ENCODE measurements around the gene SHMT2. TPM values are rescaled to one million over a fixed set of nuclear protein-coding genes. Genes with fewer than 3 reads are reported as not detected.

Gene SHMT2
- total RNA-seq, 1 experiment from 2014 or later, result 421 TPM

DNA sequence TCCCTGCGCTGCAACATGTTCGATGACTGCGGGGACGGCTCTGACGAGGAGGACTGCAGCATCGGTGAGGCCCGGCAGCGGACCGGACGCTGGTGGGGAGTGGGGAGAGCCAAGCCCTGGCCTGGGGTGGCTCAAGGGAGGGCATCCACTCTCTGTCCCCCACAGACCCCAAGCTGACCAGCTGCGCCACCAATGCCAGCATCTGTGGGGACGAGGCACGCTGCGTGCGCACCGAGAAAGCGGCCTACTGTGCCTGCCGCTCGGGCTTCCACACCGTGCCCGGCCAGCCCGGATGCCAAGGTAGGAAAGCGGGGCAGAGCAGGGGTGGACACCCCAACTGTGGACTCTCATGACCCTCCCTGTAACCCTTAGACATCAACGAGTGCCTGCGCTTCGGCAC lies 24.3 kb upstream of the SHMT2 start:
- intact Hi-C loops (cut with micrococcal nuclease), result no loop called here
- Mint-ChIP-seq H3K4me3 (ENCODE audit: unreplicated experiment) (no peak overlapping the region), H3K36me3 (ENCODE audit: insufficient read depth, unreplicated experiment) (peaks cover 32% of the 10 kb centered on the region), H3K27me3 (ENCODE audit: insufficient read depth, unreplicated experiment) (no peaks in the 10 kb centered on the region), H3K4me1 (ENCODE audit: insufficient read depth, unreplicated experiment) (no peaks in the 10 kb centered on the region), H3K27ac (ENCODE audit: low read depth, unreplicated experiment) (no peak overlapping the region), H3K9me3 (ENCODE audit: unreplicated experiment) (no peaks in the 10 kb centered on the region)
- ChIA-PET POLR2A (interaction anchor here (1.2 kb wide), 1 partner anchor 17 kb away, joined by 3 read pairs; no protein-coding TSS in a partner anchor), CTCF (interaction anchor here (1.2 kb wide), 1 partner anchor 39 kb away, joined by 3 read pairs; no protein-coding TSS in a partner anchor)
- BruUV-seq (replicated peaks), result no TSS peak
- no peak for DNase-seq (ENCODE audit: unreplicated experiment)
- TF ChIP-seq, protein P1, sequence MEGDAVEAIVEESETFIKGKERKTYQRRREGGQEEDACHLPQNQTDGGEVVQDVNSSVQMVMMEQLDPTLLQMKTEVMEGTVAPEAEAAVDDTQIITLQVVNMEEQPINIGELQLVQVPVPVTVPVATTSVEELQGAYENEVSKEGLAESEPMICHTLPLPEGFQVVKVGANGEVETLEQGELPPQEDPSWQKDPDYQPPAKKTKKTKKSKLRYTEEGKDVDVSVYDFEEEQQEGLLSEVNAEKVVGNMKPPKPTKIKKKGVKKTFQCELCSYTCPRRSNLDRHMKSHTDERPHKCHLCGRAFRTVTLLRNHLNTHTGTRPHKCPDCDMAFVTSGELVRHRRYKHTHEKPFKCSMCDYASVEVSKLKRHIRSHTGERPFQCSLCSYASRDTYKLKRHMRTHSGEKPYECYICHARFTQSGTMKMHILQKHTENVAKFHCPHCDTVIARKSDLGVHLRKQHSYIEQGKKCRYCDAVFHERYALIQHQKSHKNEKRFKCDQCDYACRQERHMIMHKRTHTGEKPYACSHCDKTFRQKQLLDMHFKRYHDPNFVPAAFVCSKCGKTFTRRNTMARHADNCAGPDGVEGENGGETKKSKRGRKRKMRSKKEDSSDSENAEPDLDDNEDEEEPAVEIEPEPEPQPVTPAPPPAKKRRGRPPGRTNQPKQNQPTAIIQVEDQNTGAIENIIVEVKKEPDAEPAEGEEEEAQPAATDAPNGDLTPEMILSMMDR (IDR thresholded peaks at IDR 0.05; ENCODE audit: unreplicated experiment), result no peak

DNA sequence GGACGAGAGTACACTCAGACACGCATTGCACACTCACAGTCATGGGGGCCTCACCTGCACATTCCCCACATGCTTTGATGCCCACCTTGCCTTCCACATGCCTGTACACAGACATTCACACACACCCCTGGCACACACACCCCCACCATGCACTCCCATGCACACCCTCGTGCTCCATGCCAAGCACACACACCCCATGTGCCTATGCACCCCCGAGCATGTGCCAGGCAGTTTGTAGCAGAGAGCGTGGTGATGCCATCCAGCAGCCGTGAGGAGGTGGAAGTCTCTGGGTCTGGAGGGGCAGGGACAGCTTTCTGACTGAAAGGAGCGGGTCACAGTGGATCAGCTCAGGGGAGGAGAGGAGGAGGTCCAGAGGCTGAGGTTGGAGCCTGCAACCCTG lies 23.6 kb upstream of the SHMT2 start:
- intact Hi-C loops (cut with micrococcal nuclease), result no loop called here
- Mint-ChIP-seq H3K27me3 (ENCODE audit: insufficient read depth, unreplicated experiment) (no peaks in the 10 kb centered on the region), H3K4me1 (ENCODE audit: insufficient read depth, unreplicated experiment) (no peaks in the 10 kb centered on the region), H3K36me3 (ENCODE audit: insufficient read depth, unreplicated experiment) (peaks cover 31% of the 10 kb centered on the region), H3K9me3 (ENCODE audit: unreplicated experiment) (no peaks in the 10 kb centered on the region), H3K4me3 (ENCODE audit: unreplicated experiment) (no peak overlapping the region), H3K27ac (ENCODE audit: low read depth, unreplicated experiment) (no peak overlapping the region)
- CTCF ChIA-PET, result interaction anchor here (0.6 to 1.2 kb wide), 4 partner anchors 12 to 82 kb away, joined by 3 to 4 read pairs (median 4); no protein-coding TSS in a partner anchor
- no peak for DNase-seq (ENCODE audit: unreplicated experiment)
- no TSS peak for BruUV-seq (replicated peaks)
- TF ChIP-seq, protein P1 (IDR thresholded peaks at IDR 0.05; ENCODE audit: unreplicated experiment), result no peak
- POLR2A ChIA-PET, result interaction anchor here (1.2 kb wide), 1 partner anchor 17 kb away, joined by 3 read pairs; no protein-coding TSS in a partner anchor

DNA sequence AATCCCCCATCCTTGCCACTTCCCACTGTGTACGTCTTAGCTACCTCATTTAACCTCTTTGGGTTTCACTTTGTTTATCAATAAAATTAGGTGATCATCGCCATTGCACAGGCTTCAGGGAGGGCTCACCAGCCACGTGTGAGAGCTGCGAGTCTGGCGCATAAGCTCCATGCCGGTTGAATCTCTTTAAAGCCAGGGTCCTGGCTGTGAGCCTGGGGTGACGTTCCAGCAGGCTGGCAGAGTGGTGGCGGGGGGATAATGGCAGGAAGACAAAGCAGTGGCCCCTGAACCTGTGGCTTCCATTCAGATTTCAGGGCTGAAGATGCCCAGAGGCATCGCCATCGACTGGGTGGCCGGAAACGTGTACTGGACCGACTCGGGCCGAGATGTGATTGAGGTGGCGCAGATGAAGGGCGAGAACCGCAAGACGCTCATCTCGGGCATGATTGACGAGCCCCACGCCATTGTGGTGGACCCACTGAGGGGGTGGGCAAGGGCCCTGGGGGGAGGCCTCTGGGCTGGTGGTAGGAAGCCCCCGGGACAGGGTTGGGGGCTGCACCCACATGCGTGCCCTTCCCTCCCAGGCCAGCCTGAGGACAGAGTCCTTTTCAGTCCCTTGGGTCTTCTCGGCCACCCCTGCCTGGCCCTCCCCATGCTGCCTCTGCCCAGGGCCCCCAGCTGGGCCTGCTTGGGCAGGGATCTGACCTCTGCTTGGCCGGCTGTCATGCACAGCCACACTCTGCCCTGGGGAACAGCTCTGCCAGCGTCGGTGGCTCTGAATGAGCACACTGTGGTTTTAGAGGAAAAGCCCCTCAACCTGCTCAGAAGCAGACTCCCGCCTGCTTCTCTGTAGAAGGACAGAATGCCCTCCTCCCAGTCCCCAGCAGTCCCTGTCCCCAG lies 21.5 kb upstream of the SHMT2 start:
- CTCF ChIA-PET, result interaction anchor here (0.6 to 9.4 kb wide), 4 partner anchors 25 to 33 kb away, joined by 3 to 188 read pairs (median 4); a partner anchor contains a TSS
- Mint-ChIP-seq H3K27ac (ENCODE audit: low read depth, unreplicated experiment) (no peak overlapping the region), H3K27me3 (ENCODE audit: insufficient read depth, unreplicated experiment) (no peaks in the 10 kb centered on the region), H3K4me1 (ENCODE audit: insufficient read depth, unreplicated experiment) (no peaks in the 10 kb centered on the region), H3K4me3 (ENCODE audit: unreplicated experiment) (no peak overlapping the region), H3K9me3 (ENCODE audit: unreplicated experiment) (no peaks in the 10 kb centered on the region), H3K36me3 (ENCODE audit: insufficient read depth, unreplicated experiment) (peaks cover 19% of the 10 kb centered on the region)
- POLR2A ChIA-PET, result no interaction called here
- TF ChIP-seq, protein P1 (IDR thresholded peaks at IDR 0.05; ENCODE audit: unreplicated experiment), result no peak
- intact Hi-C loops (cut with micrococcal nuclease), result no loop called here
- no peak for DNase-seq (ENCODE audit: unreplicated experiment)
- BruUV-seq (replicated peaks), result no TSS peak

DNA sequence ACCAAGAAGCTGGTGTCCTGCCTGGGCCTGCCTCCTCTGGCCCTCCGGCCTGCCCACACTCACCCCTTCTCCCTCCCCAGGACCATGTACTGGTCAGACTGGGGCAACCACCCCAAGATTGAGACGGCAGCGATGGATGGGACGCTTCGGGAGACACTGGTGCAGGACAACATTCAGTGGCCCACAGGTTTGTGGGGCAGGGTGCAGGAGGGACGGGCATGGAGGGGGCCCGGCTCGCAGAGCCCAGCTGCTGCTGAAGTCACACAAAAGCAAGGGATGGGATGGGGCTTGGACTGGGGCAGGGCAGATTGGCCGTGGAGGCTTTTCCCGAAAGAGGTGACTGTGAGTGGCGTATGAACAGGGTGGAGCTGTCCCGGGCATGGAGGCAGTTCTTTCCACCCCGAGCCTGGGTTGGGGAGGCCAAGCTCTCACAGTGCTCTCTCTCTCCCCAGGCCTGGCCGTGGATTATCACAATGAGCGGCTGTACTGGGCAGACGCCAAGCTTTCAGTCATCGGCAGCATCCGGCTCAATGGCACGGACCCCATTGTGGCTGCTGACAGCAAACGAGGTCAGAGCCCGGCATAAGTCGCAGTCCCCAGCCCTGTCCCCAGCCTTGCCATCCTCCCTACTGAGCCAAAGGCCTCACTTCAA lies 20.8 kb upstream of the SHMT2 start:
- Mint-ChIP-seq H3K4me1 (ENCODE audit: insufficient read depth, unreplicated experiment) (no peaks in the 10 kb centered on the region), H3K36me3 (ENCODE audit: insufficient read depth, unreplicated experiment) (peaks cover 19% of the 10 kb centered on the region), H3K4me3 (ENCODE audit: unreplicated experiment) (no peak overlapping the region), H3K27me3 (ENCODE audit: insufficient read depth, unreplicated experiment) (no peaks in the 10 kb centered on the region), H3K27ac (ENCODE audit: low read depth, unreplicated experiment) (no peak overlapping the region), H3K9me3 (ENCODE audit: unreplicated experiment) (no peaks in the 10 kb centered on the region)
- intact Hi-C loops (cut with micrococcal nuclease), result no loop called here
- no TSS peak for BruUV-seq (replicated peaks)
- ChIA-PET CTCF (interaction anchor here (1.2 to 9.4 kb wide), 2 partner anchors 25 to 33 kb away, joined by 4 to 188 read pairs; a partner anchor contains a TSS), POLR2A (no interaction called here)
- TF ChIP-seq, protein P1 (IDR thresholded peaks at IDR 0.05; ENCODE audit: unreplicated experiment), result no peak
- DNase-seq (ENCODE audit: unreplicated experiment), result no peak
